ENCODE results near the gene PRELP.
"Not testable (repeated sequence)": the region's sequence is repeated elsewhere in the genome, so short reads cannot be mapped to it uniquely, and the experiment has no call there.

The PRELP gene
- 0 to 0.30 (median 0) reads per million in 4 donors for total RNA-seq

GRCh38 chr1:203475012-203475981 lies at the start of gene PRELP:
TSS of gene PRELP (plus strand) at chr1:203475806. CDS start at chr1:203483185, 7,379 bp downstream.
- no peak for DNase-seq

- DNase-seq = no peak
These were observed 49.2 kb upstream of the PRELP start for GRCh38 chr1:203426366-203426765.

GRCh38 chr1:203426870-203427269 lies 48.7 kb upstream of the PRELP start:
- DNase-seq = no peak

GRCh38 chr1:203427451-203427850 lies 48.2 kb upstream of the PRELP start:
- no peak for DNase-seq

- DNase-seq = no peak
These were observed 46.5 kb upstream of the PRELP start for GRCh38 chr1:203428981-203429599.

- DNase-seq = no peak
These were observed 40.0 kb upstream of the PRELP start for GRCh38 chr1:203435615-203436014.

GRCh38 chr1:203437696-203438315 lies 37.8 kb upstream of the PRELP start:
- no peak for DNase-seq

- no peak for DNase-seq
These were observed 36.4 kb upstream of the PRELP start for GRCh38 chr1:203439131-203439730.

- DNase-seq = no peak
These were observed 34.8 kb upstream of the PRELP start for GRCh38 chr1:203440771-203441170.

- no peak for DNase-seq
These were observed 33.8 kb upstream of the PRELP start for GRCh38 chr1:203441766-203442165.

- no peak for DNase-seq
These were observed 32.8 kb upstream of the PRELP start for GRCh38 chr1:203442821-203443220.

- no peak for DNase-seq
These were observed 32.3 kb upstream of the PRELP start for GRCh38 chr1:203443296-203443695.

GRCh38 chr1:203444171-203444576 lies 31.4 kb upstream of the PRELP start:
- DNase-seq = no peak

- no peak for DNase-seq
These were observed 28.5 kb upstream of the PRELP start for GRCh38 chr1:203447151-203447550.

- not testable (repeated sequence) for DNase-seq
These were observed 28.0 kb upstream of the PRELP start for GRCh38 chr1:203447598-203447997.

- DNase-seq = no peak
These were observed 27.0 kb upstream of the PRELP start for GRCh38 chr1:203448521-203449061.

- no peak for DNase-seq
These were observed 25.6 kb upstream of the PRELP start for GRCh38 chr1:203450001-203450400.

- no peak for DNase-seq
These were observed 25.0 kb upstream of the PRELP start for GRCh38 chr1:203450479-203451149.

GRCh38 chr1:203451836-203452784 lies 23.5 kb upstream of the PRELP start:
- no peak for DNase-seq

GRCh38 chr1:203453016-203453415 lies 22.6 kb upstream of the PRELP start:
- DNase-seq = no peak

GRCh38 chr1:203453616-203454015 lies 22.0 kb upstream of the PRELP start:
- DNase-seq = no peak

All from T-helper 1 cell (primary cell).